Measurements from ENCODE around the gene KRTAP4-6. TPM values are rescaled to one million over a fixed set of nuclear protein-coding genes. Genes with fewer than 3 reads are reported as not detected.
"Not testable (repeated sequence)": the region's sequence is repeated elsewhere in the genome, so short reads cannot be mapped to it uniquely, and the experiment has no call there.

Gene KRTAP4-6
- polyA plus RNA-seq, 3 donors: not detected

GRCh38 chr17:41117846-41118386 lies 22.4 kb downstream of the KRTAP4-6 start, which contains the start of gene KRTAP4-11:
KRTAP4-11 (minus strand) TSS chr17:41118373; CDS start chr17:41118315, 58 bp downstream.
- WGBS, 3 donors: 77 to 86% (median 79%) methylated on average over 9 to 10 of the region's 10 CpGs
- H3K27ac ChIP-seq (ENCODE audit: low read depth, low read length): not testable (repeated sequence)

- 47 to 63% (median 56%) methylated on average over 5 of the region's 5 CpGs for WGBS, 3 donors
- H3K27ac ChIP-seq (ENCODE audit: low read depth, low read length): no peak overlapping the region
Observed at GRCh38 chr17:41116297-41116696, 24.0 kb downstream of the KRTAP4-6 start.

- no peak overlapping the region for H3K27ac ChIP-seq (ENCODE audit: low read depth, low read length)
- WGBS, 3 donors: 65 to 76% (median 72%) methylated on average over 2 of the region's 2 CpGs
Observed at GRCh38 chr17:41111151-41111885, 29.0 kb downstream of the KRTAP4-6 start.

- not testable (repeated sequence) for H3K27ac ChIP-seq (ENCODE audit: low read depth, low read length)
- 0 to 50% (median 28%) methylated on average over 1 of the region's 1 CpG for WGBS, 3 donors
Observed at GRCh38 chr17:41108728-41109386, 31.5 kb downstream of the KRTAP4-6 start.

- 52 to 73% (median 70%) methylated on average over 1 of the region's 1 CpG for WGBS, 3 donors
- H3K27ac ChIP-seq (ENCODE audit: low read depth, low read length): no peak overlapping the region
Observed at GRCh38 chr17:41107941-41108450, 32.3 kb downstream of the KRTAP4-6 start.

GRCh38 chr17:41105347-41105746 lies 35.0 kb downstream of the KRTAP4-6 start, which contains the start of gene KRTAP4-9:
KRTAP4-9 (plus strand) TSS chr17:41105389; CDS start chr17:41105389, 0 bp downstream.
- H3K27ac ChIP-seq (ENCODE audit: low read depth, low read length): not testable (repeated sequence)
- WGBS, 3 donors: 62 to 86% (median 72%) methylated on average over 7 to 10 of the region's 10 CpGs

GRCh38 chr17:41104386-41105038 lies 35.8 kb downstream of the KRTAP4-6 start:
- 55 to 76% (median 58%) methylated on average over 2 of the region's 2 CpGs for WGBS, 3 donors
- H3K27ac ChIP-seq (ENCODE audit: low read depth, low read length): not testable (repeated sequence)

- no peak overlapping the region for H3K27ac ChIP-seq (ENCODE audit: low read depth, low read length)
- 85 to 95% (median 87%) methylated on average over 1 of the region's 1 CpG for WGBS, 3 donors
Observed at GRCh38 chr17:41103896-41104295, 36.4 kb downstream of the KRTAP4-6 start.

- 52 to 64% (median 53%) methylated on average over 8 to 10 of the region's 10 CpGs for WGBS, 3 donors
- no peak within 1 kb of the TSS for H3K27ac ChIP-seq (ENCODE audit: low read depth, low read length)
Observed at GRCh38 chr17:41101586-41102259, 38.6 kb downstream of the KRTAP4-6 start, which contains the start of gene KRTAP4-16. KRTAP4-16 (minus strand) TSS chr17:41102209; CDS start chr17:41102209, 0 bp downstream.

GRCh38 chr17:41099682-41100480 lies 40.5 kb downstream of the KRTAP4-6 start:
- H3K27ac ChIP-seq (ENCODE audit: low read depth, low read length): not testable (repeated sequence)
- WGBS, 3 donors: 30 to 53% (median 31%) methylated on average over 7 of the region's 7 CpGs

- H3K27ac ChIP-seq (ENCODE audit: low read depth, low read length): no peak overlapping the region
- 80 to 85% (median 82%) methylated on average over 6 of the region's 6 CpGs for WGBS, 3 donors
Observed at GRCh38 chr17:41098481-41098880, 41.9 kb downstream of the KRTAP4-6 start.

- 32 to 68% (median 68%) methylated on average over 4 of the region's 4 CpGs for WGBS, 3 donors
- H3K27ac ChIP-seq (ENCODE audit: low read depth, low read length): no peak within 1 kb of the TSS
Observed at GRCh38 chr17:41098042-41098441, 42.3 kb downstream of the KRTAP4-6 start, which contains the start of gene KRTAP4-8. KRTAP4-8 (minus strand) TSS chr17:41098142; CDS start chr17:41098084, 58 bp downstream.

GRCh38 chr17:41096055-41096454 lies 44.3 kb downstream of the KRTAP4-6 start:
- no peak overlapping the region for H3K27ac ChIP-seq (ENCODE audit: low read depth, low read length)
- 82 to 85% (median 82%) methylated on average over 7 of the region's 7 CpGs for WGBS, 3 donors

Other genes starting within 250 kb of the KRTAP4-6 start
- gene KRT23, start 202.9 kb downstream of the KRTAP4-6 start, polyA plus RNA-seq: 1 to 10 TPM in 1 of 3 donors, under 1 TPM in 2; 0.61 to 1.8 (median 0.89) TPM
- gene KRT39, start 173.6 kb downstream of the KRTAP4-6 start, polyA plus RNA-seq: under 1 TPM in 1 of 3 donors, not detected in 2; 0.06 TPM
- gene KRT40, start 156.2 kb downstream of the KRTAP4-6 start, polyA plus RNA-seq: under 1 TPM in 1 of 3 donors, not detected in 2; 0.15 TPM
- gene KRTAP3-3, start 146.4 kb downstream of the KRTAP4-6 start, polyA plus RNA-seq: not detected
- not detected for gene KRTAP3-2, start 140.6 kb downstream of the KRTAP4-6 start, polyA plus RNA-seq
- gene KRTAP3-1, start 131.4 kb downstream of the KRTAP4-6 start, polyA plus RNA-seq: not detected
- gene KRTAP1-5, start 113.3 kb downstream of the KRTAP4-6 start, polyA plus RNA-seq: under 1 TPM in 1 of 3 donors, not detected in 2; 0.07 TPM
- gene KRTAP1-4, start 110.3 kb downstream of the KRTAP4-6 start, polyA plus RNA-seq: not detected
- not detected for gene KRTAP1-3, start 105.7 kb downstream of the KRTAP4-6 start, polyA plus RNA-seq
- not detected for gene KRTAP1-1, start 99.1 kb downstream of the KRTAP4-6 start, polyA plus RNA-seq
- not detected for gene KRTAP2-1, start 93.2 kb downstream of the KRTAP4-6 start, polyA plus RNA-seq
- gene KRTAP2-2, start 85.3 kb downstream of the KRTAP4-6 start, polyA plus RNA-seq: not detected
- gene KRTAP2-3, start 80.4 kb downstream of the KRTAP4-6 start, polyA plus RNA-seq: not detected
- not detected for gene KRTAP2-4, start 74.7 kb downstream of the KRTAP4-6 start, polyA plus RNA-seq
- not detected for gene KRTAP4-7, start 56.4 kb downstream of the KRTAP4-6 start, polyA plus RNA-seq
- gene KRTAP4-8, start 42.4 kb downstream of the KRTAP4-6 start, polyA plus RNA-seq: not detected
- gene KRTAP4-16, start 38.3 kb downstream of the KRTAP4-6 start, polyA plus RNA-seq: not detected
- not detected for gene KRTAP4-9, start 35.2 kb downstream of the KRTAP4-6 start, polyA plus RNA-seq
- not detected for gene KRTAP4-11, start 22.2 kb downstream of the KRTAP4-6 start, polyA plus RNA-seq
- gene KRTAP4-12, start 16.4 kb downstream of the KRTAP4-6 start, polyA plus RNA-seq: not detected
- gene KRTAP4-5, start 9.3 kb upstream of the KRTAP4-6 start, polyA plus RNA-seq: not detected
- not detected for gene KRTAP4-4, start 20.2 kb upstream of the KRTAP4-6 start, polyA plus RNA-seq
- not detected for gene KRTAP4-3, start 27.7 kb upstream of the KRTAP4-6 start, polyA plus RNA-seq
- not detected for gene KRTAP4-2, start 37.7 kb upstream of the KRTAP4-6 start, polyA plus RNA-seq
- not detected for gene KRTAP4-1, start 44.4 kb upstream of the KRTAP4-6 start, polyA plus RNA-seq
- gene KRTAP9-1, start 49.3 kb upstream of the KRTAP4-6 start, polyA plus RNA-seq: not detected
- gene KRTAP9-2, start 86.1 kb upstream of the KRTAP4-6 start, polyA plus RNA-seq: not detected
- gene KRTAP9-3, start 91.9 kb upstream of the KRTAP4-6 start, polyA plus RNA-seq: not detected
- gene KRTAP9-8, start 97.5 kb upstream of the KRTAP4-6 start, polyA plus RNA-seq: not detected
- not detected for gene KRTAP9-4, start 109.1 kb upstream of the KRTAP4-6 start, polyA plus RNA-seq
- not detected for gene KRTAP9-9, start 114.8 kb upstream of the KRTAP4-6 start, polyA plus RNA-seq
- not detected for gene KRTAP9-6, start 124.8 kb upstream of the KRTAP4-6 start, polyA plus RNA-seq
- gene KRTAP9-7, start 135.2 kb upstream of the KRTAP4-6 start, polyA plus RNA-seq: not detected
- gene KRTAP29-1, start 162.3 kb upstream of the KRTAP4-6 start, polyA plus RNA-seq: not detected
- not detected for gene KRTAP16-1, start 168.8 kb upstream of the KRTAP4-6 start, polyA plus RNA-seq
- not detected for gene KRTAP17-1, start 175.2 kb upstream of the KRTAP4-6 start, polyA plus RNA-seq
- gene KRT33A, start 210.3 kb upstream of the KRTAP4-6 start, polyA plus RNA-seq: not detected
- gene KRT33B, start 229.3 kb upstream of the KRTAP4-6 start, polyA plus RNA-seq: not detected
- gene KRT34, start 241.8 kb upstream of the KRTAP4-6 start, polyA plus RNA-seq: under 1 TPM in 1 of 3 donors, not detected in 2; 0.07 TPM

Measured in adipose tissue (tissue), 3 donors.